Measurements from ENCODE around the gene CHST12.

- no peak for TF ChIP-seq NR2C2 (CRISPR knock-in tag; IDR thresholded peaks at IDR 0.05)
- no peak for TF ChIP-seq ELF4 (CRISPR knock-in tag; IDR thresholded peaks at IDR 0.05; ENCODE audit: low read depth)
- TF ChIP-seq JUN (CRISPR knock-in tag; IDR thresholded peaks at IDR 0.05) = no peak
- no peak for TF ChIP-seq IRF2 (CRISPR knock-in tag; IDR thresholded peaks at IDR 0.05; ENCODE audit: borderline replicate concordance, low read depth)
These were observed 8.6 kb downstream of the CHST12 start for GRCh38 chr7:2411815-2412586.

Data from WTC11 (cell line).